ENCODE results near the gene SMIM45.

The SMIM45 gene

DNA sequence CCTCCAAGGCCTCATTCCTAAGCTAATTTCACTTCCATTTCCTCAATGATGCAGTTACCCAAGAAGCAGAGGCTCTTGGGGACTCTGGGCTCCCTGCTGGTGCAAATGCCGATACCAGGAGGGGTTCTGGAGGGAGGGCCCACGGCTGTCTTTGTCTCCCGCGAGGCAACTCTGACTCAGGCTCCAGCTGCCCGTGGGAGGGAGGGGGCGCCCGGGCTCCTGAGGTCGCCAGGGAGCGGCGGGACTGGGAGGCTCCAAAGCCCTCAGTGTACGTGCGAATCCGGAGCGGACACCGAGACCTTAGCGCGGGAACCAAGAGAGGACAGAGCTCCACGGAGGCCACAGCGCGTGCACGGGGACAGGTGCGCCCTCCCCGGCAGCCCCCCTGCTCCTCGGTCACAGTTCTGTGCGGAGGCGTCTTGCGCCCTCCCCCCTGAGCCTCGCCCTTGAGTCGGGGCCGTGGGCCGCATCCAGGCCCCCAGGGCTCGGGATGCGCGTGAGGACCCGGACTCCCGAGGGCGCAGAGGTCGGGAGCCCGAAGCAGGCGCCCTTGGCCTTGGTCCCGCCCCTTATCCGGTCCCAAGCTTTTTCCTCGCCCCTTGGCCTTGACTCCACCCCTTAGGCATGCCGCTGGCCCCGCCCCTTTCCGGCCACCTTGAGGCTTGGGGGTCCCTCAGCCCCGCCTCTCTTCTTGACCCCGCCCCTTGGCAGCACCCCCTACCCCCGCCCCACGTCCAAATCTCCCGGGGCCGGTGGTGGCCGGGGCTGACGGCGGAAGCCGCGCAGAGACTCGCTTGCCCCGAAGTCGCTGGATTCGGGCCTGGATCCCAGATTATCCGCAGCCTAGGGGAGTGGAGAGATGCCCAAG lies 32.4 kb upstream of the SMIM45 start:
- POLR2A ChIA-PET, result no interaction called here
- CTCF ChIA-PET, result no interaction called here
- no peak overlapping the region for H3K27ac Mint-ChIP-seq (ENCODE audit: low read depth, unreplicated experiment)
- intact Hi-C loops (cut with micrococcal nuclease), result no loop called here
- no peak for DNase-seq (ENCODE audit: unreplicated experiment)
- BruUV-seq (replicated peaks), result no TSS peak
- no peaks in the 10 kb centered on the region for H3K36me3 Mint-ChIP-seq (ENCODE audit: insufficient read depth, unreplicated experiment)
- no peak overlapping the region for H3K4me3 Mint-ChIP-seq (ENCODE audit: unreplicated experiment)
- no peaks in the 10 kb centered on the region for H3K4me1 Mint-ChIP-seq (ENCODE audit: insufficient read depth, unreplicated experiment)
- TF ChIP-seq, protein P1, sequence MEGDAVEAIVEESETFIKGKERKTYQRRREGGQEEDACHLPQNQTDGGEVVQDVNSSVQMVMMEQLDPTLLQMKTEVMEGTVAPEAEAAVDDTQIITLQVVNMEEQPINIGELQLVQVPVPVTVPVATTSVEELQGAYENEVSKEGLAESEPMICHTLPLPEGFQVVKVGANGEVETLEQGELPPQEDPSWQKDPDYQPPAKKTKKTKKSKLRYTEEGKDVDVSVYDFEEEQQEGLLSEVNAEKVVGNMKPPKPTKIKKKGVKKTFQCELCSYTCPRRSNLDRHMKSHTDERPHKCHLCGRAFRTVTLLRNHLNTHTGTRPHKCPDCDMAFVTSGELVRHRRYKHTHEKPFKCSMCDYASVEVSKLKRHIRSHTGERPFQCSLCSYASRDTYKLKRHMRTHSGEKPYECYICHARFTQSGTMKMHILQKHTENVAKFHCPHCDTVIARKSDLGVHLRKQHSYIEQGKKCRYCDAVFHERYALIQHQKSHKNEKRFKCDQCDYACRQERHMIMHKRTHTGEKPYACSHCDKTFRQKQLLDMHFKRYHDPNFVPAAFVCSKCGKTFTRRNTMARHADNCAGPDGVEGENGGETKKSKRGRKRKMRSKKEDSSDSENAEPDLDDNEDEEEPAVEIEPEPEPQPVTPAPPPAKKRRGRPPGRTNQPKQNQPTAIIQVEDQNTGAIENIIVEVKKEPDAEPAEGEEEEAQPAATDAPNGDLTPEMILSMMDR (IDR thresholded peaks at IDR 0.05; ENCODE audit: unreplicated experiment), result no peak
- no peaks in the 10 kb centered on the region for H3K9me3 Mint-ChIP-seq (ENCODE audit: unreplicated experiment)
- H3K27me3 Mint-ChIP-seq (ENCODE audit: insufficient read depth, unreplicated experiment), result peaks cover 19% of the 10 kb centered on the region

DNA sequence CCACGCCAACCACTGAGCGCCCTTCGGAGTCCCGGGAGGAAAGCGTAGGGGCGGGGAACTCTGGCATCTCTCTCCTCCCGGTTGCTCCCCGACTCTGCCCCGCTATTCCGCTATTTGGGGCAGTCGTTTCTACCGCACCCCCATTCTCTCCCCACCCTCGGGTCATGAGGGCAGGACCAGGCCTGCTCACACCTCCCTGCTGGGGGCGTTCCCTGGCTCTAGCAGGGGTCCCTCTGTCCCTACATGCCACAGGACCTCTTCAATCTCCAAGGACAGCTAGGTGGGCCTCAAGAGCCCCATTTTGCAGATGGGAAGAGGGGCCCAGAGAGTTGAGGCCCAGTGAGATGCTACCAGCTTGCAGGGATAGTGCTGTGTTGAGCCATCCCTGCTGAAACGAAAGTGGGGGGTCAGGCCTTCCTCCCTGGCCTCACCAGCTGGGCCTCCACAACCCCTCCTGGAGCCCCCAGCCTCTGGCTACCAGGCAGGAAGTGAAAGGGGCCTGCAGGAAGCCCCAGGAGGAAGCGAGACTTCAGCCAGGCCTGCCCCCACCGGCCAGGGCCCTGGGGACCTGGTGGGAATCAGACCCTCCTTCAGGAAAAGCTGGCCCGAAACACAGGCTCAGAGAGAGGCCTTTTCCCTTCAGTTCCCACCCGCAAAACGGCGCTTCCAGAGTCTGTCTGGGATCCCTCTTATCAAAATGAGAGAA lies 31.5 kb upstream of the SMIM45 start:
- DNase-seq (ENCODE audit: unreplicated experiment), result no peak
- ChIA-PET CTCF (no interaction called here), POLR2A (no interaction called here)
- Mint-ChIP-seq H3K36me3 (ENCODE audit: insufficient read depth, unreplicated experiment) (no peaks in the 10 kb centered on the region), H3K27me3 (ENCODE audit: insufficient read depth, unreplicated experiment) (peaks cover 17% of the 10 kb centered on the region), H3K9me3 (ENCODE audit: unreplicated experiment) (no peaks in the 10 kb centered on the region), H3K4me3 (ENCODE audit: unreplicated experiment) (no peak overlapping the region), H3K4me1 (ENCODE audit: insufficient read depth, unreplicated experiment) (no peaks in the 10 kb centered on the region), H3K27ac (ENCODE audit: low read depth, unreplicated experiment) (no peak overlapping the region)
- TF ChIP-seq, protein P1 (IDR thresholded peaks at IDR 0.05; ENCODE audit: unreplicated experiment), result no peak
- intact Hi-C loops (cut with micrococcal nuclease), result no loop called here
- BruUV-seq (replicated peaks), result no TSS peak

DNA sequence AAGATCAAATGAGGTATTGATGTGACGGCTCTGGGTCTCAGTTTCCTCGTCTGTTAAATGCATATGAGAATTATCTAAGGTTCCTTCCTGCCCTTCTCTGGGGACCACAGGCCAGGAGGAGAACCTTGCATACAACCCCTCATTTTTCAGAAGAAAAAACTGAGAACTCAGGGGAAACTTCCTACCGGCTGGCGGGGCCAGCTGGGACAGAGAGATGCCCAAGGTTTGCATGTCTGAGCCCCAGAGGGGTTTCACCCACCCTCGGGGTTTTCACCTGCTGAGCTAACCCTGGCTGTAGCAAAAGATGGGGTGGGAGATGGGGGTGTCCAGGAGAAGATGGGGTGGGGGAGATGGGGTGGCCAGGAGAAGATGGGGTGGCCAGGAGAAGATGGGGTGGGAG lies 29.6 kb upstream of the SMIM45 start:
- Mint-ChIP-seq H3K4me3 (ENCODE audit: unreplicated experiment) (no peak overlapping the region), H3K9me3 (ENCODE audit: unreplicated experiment) (no peaks in the 10 kb centered on the region), H3K4me1 (ENCODE audit: insufficient read depth, unreplicated experiment) (no peaks in the 10 kb centered on the region), H3K36me3 (ENCODE audit: insufficient read depth, unreplicated experiment) (no peaks in the 10 kb centered on the region), H3K27ac (ENCODE audit: low read depth, unreplicated experiment) (no peak overlapping the region), H3K27me3 (ENCODE audit: insufficient read depth, unreplicated experiment) (peaks cover 1% of the 10 kb centered on the region)
- DNase-seq (ENCODE audit: unreplicated experiment), result no peak
- intact Hi-C loops (cut with micrococcal nuclease), result no loop called here
- POLR2A ChIA-PET, result no interaction called here
- TF ChIP-seq, protein P1 (IDR thresholded peaks at IDR 0.05; ENCODE audit: unreplicated experiment), result no peak
- BruUV-seq (replicated peaks), result no TSS peak
- CTCF ChIA-PET, result interaction anchor here (0.6 to 1.1 kb wide), 3 partner anchors 18 to 39 kb away, joined by 3 to 4 read pairs (median 3); partner anchors contain the start of gene CENPM

DNA sequence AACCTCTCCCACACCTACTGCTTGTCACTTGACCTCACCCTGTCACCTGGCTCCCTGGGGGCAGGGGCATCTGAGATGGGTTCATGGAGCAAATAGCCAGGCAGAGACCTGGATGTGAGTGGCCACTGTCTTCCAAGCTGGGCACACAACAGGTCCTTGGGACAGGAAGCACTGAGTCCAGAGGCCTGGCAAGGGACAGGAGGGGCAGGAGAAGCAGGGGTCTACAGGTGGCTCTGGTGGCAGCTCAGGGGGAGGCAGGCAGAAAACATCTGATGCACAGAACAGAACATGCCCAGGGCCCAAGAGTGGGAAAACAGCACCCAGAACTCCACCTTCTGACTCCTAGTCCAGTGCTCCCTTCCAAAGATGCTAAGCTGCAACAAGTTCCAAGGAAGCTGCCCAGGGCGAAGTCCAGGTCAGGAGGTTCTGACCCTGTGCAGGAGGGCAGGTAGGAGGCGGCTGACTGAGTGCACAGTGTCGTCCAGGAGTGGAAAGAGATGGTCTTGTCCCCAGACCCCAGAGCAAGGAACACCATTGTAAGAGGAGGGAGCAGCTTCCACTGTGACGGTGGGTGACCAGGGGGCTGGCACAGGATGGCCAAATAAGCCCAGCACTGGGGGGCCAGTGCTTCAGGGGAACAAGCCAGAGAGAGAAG lies 28.9 kb upstream of the SMIM45 start:
- H3K4me3 Mint-ChIP-seq (ENCODE audit: unreplicated experiment), result no peak overlapping the region
- CTCF ChIA-PET, result interaction anchor here (0.6 to 1.1 kb wide), 3 partner anchors 10 to 40 kb away, joined by 3 to 4 read pairs (median 3); no protein-coding TSS in a partner anchor

More for the DNA sequence above, 28.9 kb upstream of the SMIM45 start:
- POLR2A ChIA-PET, result no interaction called here
- no peak for DNase-seq (ENCODE audit: unreplicated experiment)
- no peaks in the 10 kb centered on the region for H3K9me3 Mint-ChIP-seq (ENCODE audit: unreplicated experiment)
- no peak overlapping the region for H3K27ac Mint-ChIP-seq (ENCODE audit: low read depth, unreplicated experiment)
- TF ChIP-seq, protein P1 (IDR thresholded peaks at IDR 0.05; ENCODE audit: unreplicated experiment), result no peak
- BruUV-seq (replicated peaks), result no TSS peak
- H3K36me3 Mint-ChIP-seq (ENCODE audit: insufficient read depth, unreplicated experiment), result no peaks in the 10 kb centered on the region
- H3K27me3 Mint-ChIP-seq (ENCODE audit: insufficient read depth, unreplicated experiment), result peaks cover 9% of the 10 kb centered on the region
- no peaks in the 10 kb centered on the region for H3K4me1 Mint-ChIP-seq (ENCODE audit: insufficient read depth, unreplicated experiment)
- intact Hi-C loops (cut with micrococcal nuclease), result no loop called here
